IPS-15b (cell line): Measurements from ENCODE around the gene PTPRN2.

ENCODE experiments used
- H3K27me3 ChIP-seq: one replicate; pipeline ENCODE4 v1.6.1; 2013; ENCODE audit warnings: low read length; ENCODE audit not compliant: control insufficient read depth, insufficient read depth
- H3K36me3 ChIP-seq: one replicate; pipeline ENCODE4 v1.6.1; 2013; ENCODE audit warnings: low read length; ENCODE audit not compliant: control insufficient read depth, insufficient read depth
- H3K4me1 ChIP-seq: one replicate; pipeline ENCODE4 v1.6.1; 2013; ENCODE audit warnings: mild to moderate bottlenecking, low read length; ENCODE audit not compliant: control insufficient read depth, insufficient read depth
- H3K4me3 ChIP-seq: one replicate; pipeline ENCODE4 v1.5.1; 2013; ENCODE audit warnings: low read depth, low read length
- H3K9ac ChIP-seq: one replicate; pipeline ENCODE4 v1.6.1; 2013; ENCODE audit warnings: low read depth, mild to moderate bottlenecking, low read length
- H3K9me3 ChIP-seq: one replicate; pipeline ENCODE4 v1.6.1; 2013; ENCODE audit warnings: mild to moderate bottlenecking, low read length; ENCODE audit not compliant: control insufficient read depth, insufficient read depth

PTPRN2 gene

DNA sequence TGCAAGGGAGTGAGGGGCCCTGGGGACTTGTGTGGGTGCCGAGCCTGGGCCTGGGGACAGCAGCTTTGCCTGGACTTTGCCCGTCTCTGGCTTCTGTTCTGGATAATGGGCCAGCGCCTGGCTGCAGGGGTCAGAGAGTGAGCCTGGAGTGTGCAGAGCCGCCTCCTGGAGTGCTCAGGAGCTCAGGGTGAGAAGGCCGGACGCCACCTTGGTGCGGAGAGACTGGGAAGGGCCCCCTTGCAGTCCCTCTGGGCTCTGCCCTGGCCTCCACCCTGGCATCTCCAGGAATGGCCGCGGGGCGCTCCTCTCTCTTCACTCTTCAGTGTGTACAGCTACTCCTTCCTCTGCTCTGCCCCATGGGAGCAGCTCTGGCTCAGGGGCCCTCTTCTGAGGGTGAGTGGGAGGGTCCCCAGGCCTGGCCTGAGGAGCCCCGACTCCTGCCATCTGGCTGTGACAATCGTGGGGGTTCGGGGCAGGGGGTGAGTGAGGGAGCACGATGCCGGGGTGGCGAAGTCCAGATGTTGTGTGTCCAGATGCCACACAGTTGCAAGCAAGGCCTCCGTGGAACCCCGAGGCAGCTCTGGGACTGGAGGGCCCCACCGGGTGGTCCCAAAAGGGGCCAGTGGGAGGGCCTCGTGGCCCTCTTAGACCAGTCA lies 1063.7 kb downstream of the PTPRN2 start:
- no peaks in the 10 kb centered on the region for H3K27me3 ChIP-seq
- no peaks in the 10 kb centered on the region for H3K4me1 ChIP-seq
- H3K9ac ChIP-seq = no peak overlapping the region
- H3K4me3 ChIP-seq = no peak overlapping the region
- no peaks in the 10 kb centered on the region for H3K9me3 ChIP-seq
- no peaks in the 10 kb centered on the region for H3K36me3 ChIP-seq

DNA sequence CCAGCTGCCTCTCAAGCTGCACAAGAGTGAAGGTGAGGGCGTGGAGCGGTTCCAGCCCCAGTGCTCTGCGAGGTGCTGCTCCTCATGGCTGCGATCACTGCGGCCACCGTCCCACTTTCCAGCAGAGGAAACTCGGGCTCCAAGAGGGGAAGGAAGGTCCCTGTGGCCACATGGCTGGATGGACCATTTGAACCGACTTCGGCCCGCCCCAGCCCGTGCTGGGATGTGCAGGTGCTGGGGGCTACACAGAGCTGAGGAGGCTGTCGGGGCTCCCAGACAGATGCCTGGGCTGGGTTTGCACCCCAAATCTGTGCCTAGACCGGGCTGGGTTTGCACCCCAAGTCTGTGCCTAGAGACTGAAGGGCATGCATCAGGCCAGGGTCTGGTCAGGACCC lies 1064.3 kb downstream of the PTPRN2 start:
- no peaks in the 10 kb centered on the region for H3K9me3 ChIP-seq
- no peaks in the 10 kb centered on the region for H3K4me1 ChIP-seq
- H3K27me3 ChIP-seq = no peaks in the 10 kb centered on the region
- H3K36me3 ChIP-seq = no peaks in the 10 kb centered on the region
- H3K4me3 ChIP-seq = no peak overlapping the region
- no peak overlapping the region for H3K9ac ChIP-seq

DNA sequence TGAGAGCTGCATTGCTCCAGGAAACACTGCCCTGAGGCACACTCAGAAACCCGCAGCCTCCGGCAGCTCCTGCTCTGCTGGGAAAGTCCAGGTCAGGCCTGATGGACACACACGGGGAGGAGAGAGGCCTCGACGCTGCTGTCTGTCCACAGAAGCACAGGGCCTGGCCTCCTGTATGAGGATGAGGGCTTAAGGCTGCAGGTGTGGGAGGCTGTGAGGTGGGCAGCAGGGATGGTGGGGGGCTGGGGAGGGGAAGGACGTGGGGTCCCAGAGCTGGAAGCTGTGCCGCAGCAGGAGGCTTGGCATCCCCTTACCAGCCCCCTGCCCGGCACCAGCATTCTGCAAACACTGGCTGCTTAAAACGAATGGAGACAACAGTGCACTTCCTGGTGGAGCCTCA lies 1064.7 kb downstream of the PTPRN2 start:
- no peak overlapping the region for H3K9ac ChIP-seq
- no peak overlapping the region for H3K4me3 ChIP-seq
- H3K4me1 ChIP-seq = no peaks in the 10 kb centered on the region
- H3K27me3 ChIP-seq = no peaks in the 10 kb centered on the region
- no peaks in the 10 kb centered on the region for H3K36me3 ChIP-seq
- H3K9me3 ChIP-seq = no peaks in the 10 kb centered on the region

DNA sequence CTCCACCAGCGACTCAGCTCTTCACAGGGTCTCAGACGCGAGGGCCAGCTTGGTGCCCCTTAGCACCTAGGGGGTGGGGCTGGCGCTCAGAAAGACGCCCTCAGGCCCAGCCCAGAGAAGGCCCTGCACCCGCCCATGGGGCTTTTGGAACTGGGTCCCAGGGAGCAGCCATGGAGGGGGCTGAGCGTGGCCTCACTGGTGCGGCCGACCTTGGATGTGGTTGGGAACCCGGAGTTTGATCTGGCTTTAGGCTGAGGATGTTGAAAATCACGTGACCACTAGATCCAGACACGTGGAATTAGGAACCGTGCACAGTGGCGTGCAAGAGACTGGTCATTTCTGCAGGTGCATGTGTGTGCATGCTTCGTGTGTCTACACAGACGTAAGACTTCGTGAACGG lies 1065.4 kb downstream of the PTPRN2 start:
- H3K36me3 ChIP-seq = no peaks in the 10 kb centered on the region
- H3K4me1 ChIP-seq = no peaks in the 10 kb centered on the region
- no peaks in the 10 kb centered on the region for H3K9me3 ChIP-seq
- H3K9ac ChIP-seq = no peak overlapping the region
- H3K4me3 ChIP-seq = no peak overlapping the region
- no peaks in the 10 kb centered on the region for H3K27me3 ChIP-seq

DNA sequence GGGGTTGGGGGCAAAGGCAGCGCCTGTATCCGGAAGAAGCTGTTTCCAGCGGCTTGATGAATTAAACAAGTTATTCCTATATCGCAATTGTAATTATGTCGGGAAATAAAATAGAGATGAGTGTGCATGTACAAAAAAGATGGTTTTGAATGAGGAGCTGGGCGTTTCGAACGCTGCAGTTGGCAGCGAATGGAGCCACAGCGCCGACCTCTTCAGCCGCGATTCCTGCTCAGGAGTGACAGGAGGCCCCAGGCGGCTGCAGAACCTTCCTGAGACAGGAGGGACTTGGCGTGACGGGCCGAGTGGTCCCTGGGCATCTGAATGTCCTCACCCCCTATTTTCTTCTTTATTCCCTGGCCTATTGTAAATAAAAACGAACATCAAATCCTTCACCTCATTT lies 1065.9 kb downstream of the PTPRN2 start:
- Histone ChIP-seq H3K36me3 (no peaks in the 10 kb centered on the region), H3K4me3 (no peak overlapping the region), H3K4me1 (no peaks in the 10 kb centered on the region), H3K27me3 (no peaks in the 10 kb centered on the region), H3K9ac (no peak overlapping the region), H3K9me3 (no peaks in the 10 kb centered on the region)

DNA sequence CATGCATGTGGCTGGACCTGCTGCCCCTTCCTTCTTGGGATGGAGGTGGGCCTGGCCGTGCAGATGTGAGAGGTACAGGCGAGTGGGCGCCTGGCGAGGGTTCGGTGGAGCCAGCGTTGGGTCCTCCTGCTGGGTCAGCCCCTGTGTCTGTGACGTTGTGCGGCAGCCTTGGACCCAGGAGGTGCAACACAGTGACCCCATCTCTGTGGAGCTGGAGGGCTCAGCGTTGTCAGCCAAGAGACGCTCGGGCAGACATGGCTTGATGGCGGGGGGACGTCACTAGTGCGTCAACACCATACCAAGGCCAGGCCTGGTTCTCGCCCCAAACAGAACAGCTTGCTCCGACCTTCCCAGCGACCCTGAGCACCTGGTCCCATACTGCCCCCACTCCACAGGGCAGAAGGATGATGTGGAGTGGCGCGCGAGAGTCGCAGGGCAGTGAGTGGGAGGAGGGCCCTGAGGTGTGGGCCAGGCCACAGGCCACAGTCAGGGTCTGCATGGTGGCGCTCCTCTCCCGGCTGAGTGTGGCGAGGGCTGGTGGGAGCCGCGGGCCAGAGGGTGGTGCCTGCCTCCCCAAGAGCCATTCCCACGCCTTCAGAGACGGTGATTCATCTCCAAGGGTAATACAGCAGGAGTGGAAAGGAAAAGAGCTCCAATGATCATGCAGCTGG lies 1066.4 kb downstream of the PTPRN2 start:
- Histone ChIP-seq H3K27me3 (no peaks in the 10 kb centered on the region), H3K9ac (no peak overlapping the region), H3K4me3 (no peak overlapping the region), H3K9me3 (no peaks in the 10 kb centered on the region), H3K36me3 (no peaks in the 10 kb centered on the region), H3K4me1 (no peaks in the 10 kb centered on the region)

DNA sequence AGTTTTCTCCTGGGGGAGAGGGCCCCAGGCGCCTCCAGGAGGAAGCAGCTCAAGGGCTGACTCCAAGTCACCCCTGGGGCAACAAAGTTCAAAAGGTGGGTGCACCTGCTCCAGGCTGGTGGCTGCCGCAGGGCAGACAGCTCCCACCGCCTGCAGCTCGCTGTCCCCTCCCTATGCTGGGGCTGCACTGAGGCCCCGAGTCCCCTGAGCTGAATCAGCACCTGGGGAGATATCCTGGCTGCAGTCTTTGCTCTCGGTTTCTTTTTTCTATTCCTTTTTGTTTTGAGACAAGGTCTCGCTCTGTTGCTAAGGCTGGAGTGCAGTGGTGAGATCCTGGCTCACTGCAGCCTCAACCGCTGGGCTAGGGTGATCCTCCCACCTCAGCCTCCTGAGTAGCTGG lies 1067.4 kb downstream of the PTPRN2 start:
- H3K4me1 ChIP-seq = no peaks in the 10 kb centered on the region
- no peaks in the 10 kb centered on the region for H3K36me3 ChIP-seq
- H3K4me3 ChIP-seq = no peak overlapping the region
- no peaks in the 10 kb centered on the region for H3K27me3 ChIP-seq
- no peaks in the 10 kb centered on the region for H3K9me3 ChIP-seq
- no peak overlapping the region for H3K9ac ChIP-seq

DNA sequence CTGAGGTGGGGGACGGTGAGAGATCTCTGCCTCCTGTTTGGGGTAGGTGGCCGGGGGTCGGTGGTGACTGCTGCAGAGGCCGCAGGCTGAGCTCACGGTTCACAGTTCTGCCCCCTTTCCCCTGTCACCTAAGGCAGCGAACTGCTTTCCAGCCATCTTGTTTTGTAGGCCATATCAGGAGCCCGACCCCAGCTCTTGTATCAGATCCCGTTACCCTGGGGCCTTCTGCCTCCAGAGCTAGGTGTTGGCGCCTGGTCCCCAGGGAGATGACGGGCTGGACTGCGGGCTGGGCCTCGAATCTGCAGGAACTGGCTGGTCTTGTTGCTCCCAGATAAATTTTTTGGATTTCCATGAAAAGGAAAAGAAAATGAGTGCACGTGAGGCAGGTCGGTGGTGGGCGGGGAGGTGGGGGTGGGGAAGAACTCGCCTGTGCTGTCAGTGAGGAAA lies 1067.8 kb downstream of the PTPRN2 start:
- H3K4me3 ChIP-seq = no peak overlapping the region
- H3K27me3 ChIP-seq = no peaks in the 10 kb centered on the region
- no peaks in the 10 kb centered on the region for H3K36me3 ChIP-seq
- H3K9me3 ChIP-seq = no peaks in the 10 kb centered on the region
- no peaks in the 10 kb centered on the region for H3K4me1 ChIP-seq
- H3K9ac ChIP-seq = no peak overlapping the region

DNA sequence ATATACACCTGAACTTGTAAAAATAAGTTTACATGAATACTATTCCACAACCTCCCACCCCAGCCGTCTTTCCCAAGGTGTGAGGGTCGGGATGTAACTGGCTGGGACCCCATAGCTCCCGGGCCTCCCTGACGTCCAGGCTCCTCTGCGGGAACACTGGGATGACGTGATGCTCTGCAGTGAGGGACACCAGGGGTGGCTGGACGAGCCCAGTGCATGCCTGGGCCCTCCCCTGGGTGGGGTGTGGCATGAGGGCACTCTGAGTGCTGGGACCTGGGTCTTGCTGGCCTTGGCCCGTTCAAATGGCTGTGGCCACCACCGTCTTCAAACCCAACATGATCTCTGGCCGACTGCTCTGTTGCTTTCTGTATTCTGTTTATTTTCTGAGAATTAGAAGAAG lies 1068.4 kb downstream of the PTPRN2 start:
- Histone ChIP-seq H3K4me3 (no peak overlapping the region), H3K27me3 (no peaks in the 10 kb centered on the region), H3K36me3 (no peaks in the 10 kb centered on the region), H3K4me1 (no peaks in the 10 kb centered on the region), H3K9ac (no peak overlapping the region), H3K9me3 (no peaks in the 10 kb centered on the region)

DNA sequence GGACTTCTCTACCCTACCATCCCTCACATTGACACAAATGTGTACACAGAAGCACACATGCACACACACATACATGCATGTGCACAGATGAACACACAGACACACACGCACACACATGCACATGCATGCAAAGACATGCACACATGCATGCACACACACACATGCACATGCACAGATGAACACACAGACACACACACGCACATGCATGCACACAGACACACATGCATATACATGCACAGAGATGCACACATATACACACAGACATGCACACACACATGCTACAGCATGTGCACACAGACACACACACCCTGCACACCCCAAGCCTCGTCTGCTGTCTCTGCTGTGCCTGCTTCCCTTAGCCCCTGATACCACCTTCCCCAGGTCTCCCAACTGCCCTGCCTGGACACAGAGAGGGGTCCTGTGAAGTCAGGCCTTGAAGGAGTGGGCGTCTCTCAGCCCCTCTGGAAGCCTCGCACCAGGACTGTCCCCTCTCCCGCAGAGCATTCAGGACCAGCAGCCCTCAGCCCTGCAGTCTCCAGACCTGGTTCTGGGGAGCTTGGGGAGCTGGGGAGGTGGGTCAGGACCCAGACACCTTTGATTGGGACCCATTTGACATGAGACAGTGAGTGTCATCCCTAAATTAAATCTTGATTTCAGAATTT lies 1069.0 kb downstream of the PTPRN2 start:
- H3K4me1 ChIP-seq = no peaks in the 10 kb centered on the region
- H3K4me3 ChIP-seq = no peak overlapping the region

DNA sequence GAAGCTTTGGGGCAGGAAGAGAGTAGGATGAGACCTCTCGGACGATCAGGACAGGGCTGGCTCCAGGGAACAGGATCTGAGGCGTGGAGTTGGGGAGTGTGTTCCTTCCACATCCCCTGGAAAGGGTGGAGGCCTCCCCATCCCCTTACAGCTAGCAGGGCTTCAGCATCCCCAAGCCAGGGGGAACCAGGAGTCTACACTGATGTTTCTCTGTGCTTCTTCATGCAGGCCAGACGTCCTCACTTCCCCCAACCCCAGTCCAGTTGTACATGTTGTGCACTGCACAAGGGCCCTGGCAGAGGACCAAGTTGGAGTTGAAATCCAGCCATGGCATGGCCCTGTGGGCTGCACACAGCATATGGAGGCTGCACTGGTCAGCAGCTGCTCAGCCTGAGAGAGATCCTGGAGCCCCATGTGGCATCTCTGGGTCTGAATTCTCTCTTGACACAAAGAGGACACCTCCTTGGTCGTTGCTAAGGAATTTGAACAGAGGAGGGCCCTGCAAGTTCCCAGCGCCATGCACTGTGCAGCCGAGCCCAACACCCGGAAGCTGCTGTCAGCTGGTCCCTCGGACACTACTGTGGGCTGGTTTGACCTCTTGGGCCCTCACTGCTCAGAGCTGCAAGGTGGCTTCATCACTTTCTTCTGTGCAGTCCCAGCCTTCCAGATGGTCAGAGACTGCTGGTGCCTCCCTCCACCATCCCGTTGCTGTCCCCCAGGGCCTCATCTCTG lies 1069.7 kb downstream of the PTPRN2 start:
- Histone ChIP-seq H3K36me3 (no peaks in the 10 kb centered on the region), H3K9ac (no peak overlapping the region), H3K4me3 (no peak overlapping the region), H3K27me3 (no peaks in the 10 kb centered on the region), H3K9me3 (no peaks in the 10 kb centered on the region), H3K4me1 (no peaks in the 10 kb centered on the region)

More for the DNA sequence above, 1069.0 kb downstream of the PTPRN2 start:
- Histone ChIP-seq H3K36me3 (no peaks in the 10 kb centered on the region), H3K27me3 (no peaks in the 10 kb centered on the region), H3K9ac (no peak overlapping the region), H3K9me3 (no peaks in the 10 kb centered on the region)
